GM12892 (cell line): Measurements from ENCODE around the gene ZNF324. TPM values are rescaled to one million over a fixed set of nuclear protein-coding genes. Genes with fewer than 3 reads are reported as not detected.
"Not testable (repeated sequence)": the region's sequence is repeated elsewhere in the genome, so short reads cannot be mapped to it uniquely, and the experiment has no call there.

ENCODE experiments used
- DNase-seq: peaks from one replicate; pipeline ENCODE4 v3.0.0; 2011; ENCODE audit not compliant: insufficient read length
- FAIRE-seq: peaks from 2 replicates; lab custom pipeline; 2011; peaks lifted over from hg19 to GRCh38; lab: Jason Lieb, UNC
- POLR2A ChIP-seq: IDR thresholded peaks from 2 replicates; pipeline ENCODE4 v1.6.1; 2011; ENCODE audit warnings: low read depth, low read length, control low read depth
- POLR2AphosphoS5 ChIP-seq: IDR thresholded peaks from 2 replicates; pipeline ENCODE4 v1.6.1; 2011; ENCODE audit warnings: low read depth, low read length, control low read depth
- TAF1 ChIP-seq: IDR thresholded peaks from 2 replicates; pipeline ENCODE4 v1.6.1; 2011; ENCODE audit warnings: low read depth, mild to moderate bottlenecking, control low read depth, low read length, borderline replicate concordance
- polyA plus RNA-seq: library from polyadenylated mRNA; unstranded; fragments of >200 nt; gene quantifications from one replicate; pipeline ENCODE4 v1.2.1, GENCODE V29; 2012; ENCODE audit warnings: missing spikeins, inconsistent platforms; ENCODE audit not compliant: missing spikeins

ZNF324 gene
- polyA plus RNA-seq, result 2.8 TPM

DNA sequence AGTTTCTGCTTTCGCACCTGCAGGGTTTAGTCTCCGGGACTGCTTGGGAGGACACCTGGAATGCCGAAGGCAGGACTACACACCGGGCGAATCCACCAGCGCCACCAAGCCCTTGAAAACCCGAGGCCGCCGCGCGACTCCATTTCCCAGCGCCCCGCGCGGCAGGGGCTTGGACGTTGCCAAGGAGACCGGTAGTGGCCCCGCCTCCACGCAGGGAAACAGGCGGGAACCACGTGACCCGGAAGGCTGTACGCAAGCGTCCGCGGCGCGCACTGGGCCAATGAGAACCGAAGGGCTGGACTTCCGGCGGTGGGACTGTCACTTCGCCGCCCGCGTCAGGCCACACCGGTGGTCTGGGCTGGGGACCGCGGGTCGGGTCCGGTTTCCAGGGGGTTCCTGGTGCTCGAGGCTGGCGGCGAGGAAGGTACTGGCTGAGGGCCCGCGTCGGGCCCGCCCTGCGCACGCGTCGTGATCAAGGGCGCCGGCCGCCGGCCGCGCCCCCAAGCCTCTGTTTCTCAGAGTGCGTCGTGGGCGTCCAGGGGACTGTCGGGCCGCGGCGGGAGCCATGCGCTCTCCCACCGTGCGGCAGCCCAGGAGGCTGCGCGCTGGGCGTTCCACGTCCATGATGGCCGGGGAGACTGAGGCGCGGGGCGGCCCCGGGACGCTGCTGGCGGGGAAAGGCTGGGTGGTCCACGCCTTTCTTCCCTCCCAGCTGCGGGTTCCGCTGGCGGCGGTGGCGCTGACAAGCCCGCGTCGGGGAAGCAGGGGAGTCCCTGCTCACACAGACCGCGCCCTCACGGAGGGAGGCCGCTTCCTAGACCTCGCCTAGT lies at the start of gene ZNF324:
Gene ZNF324, plus strand, starts transcription at position 321 of the 830 bp plus-strand sequence. CDS start 2,106 bp downstream, outside the sequence.
- peak; percentile 98 for DNase-seq
- TF ChIP-seq TAF1, result peak; percentile 55
- peak; percentile 84 for TF ChIP-seq POLR2A
- peak; percentile 74 for TF ChIP-seq POLR2AphosphoS5
- FAIRE-seq, result peak; percentile 97

DNA sequence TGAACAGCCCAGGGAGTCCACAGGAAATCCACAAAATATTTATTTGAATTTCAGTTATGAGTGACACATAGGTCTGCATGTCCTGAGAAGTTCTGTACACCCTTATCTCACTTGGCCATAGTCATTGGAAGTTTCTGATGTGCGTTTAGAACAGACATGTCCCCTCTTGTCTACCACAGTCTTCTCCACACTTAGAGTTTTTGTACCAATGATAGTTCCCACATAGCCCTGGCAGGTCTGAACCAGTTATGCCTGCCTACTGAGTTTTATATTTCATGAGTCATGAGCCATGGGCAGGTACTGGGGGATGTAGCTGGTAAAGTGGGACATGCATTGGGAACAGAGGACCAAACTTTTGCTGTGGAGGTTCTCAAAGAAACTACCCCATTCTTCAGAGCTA lies 38.3 kb upstream of the ZNF324 start:
- FAIRE-seq (no peak), DNase-seq (no peak)
- TF ChIP-seq POLR2AphosphoS5 (no peak), POLR2A (no peak), TAF1 (no peak)

GRCh38 chr19:58429745-58430144 lies 37.1 kb upstream of the ZNF324 start:
- no peak for DNase-seq
- FAIRE-seq, result no peak
- TF ChIP-seq POLR2A, result no peak
- no peak for TF ChIP-seq TAF1
- no peak for TF ChIP-seq POLR2AphosphoS5

DNA sequence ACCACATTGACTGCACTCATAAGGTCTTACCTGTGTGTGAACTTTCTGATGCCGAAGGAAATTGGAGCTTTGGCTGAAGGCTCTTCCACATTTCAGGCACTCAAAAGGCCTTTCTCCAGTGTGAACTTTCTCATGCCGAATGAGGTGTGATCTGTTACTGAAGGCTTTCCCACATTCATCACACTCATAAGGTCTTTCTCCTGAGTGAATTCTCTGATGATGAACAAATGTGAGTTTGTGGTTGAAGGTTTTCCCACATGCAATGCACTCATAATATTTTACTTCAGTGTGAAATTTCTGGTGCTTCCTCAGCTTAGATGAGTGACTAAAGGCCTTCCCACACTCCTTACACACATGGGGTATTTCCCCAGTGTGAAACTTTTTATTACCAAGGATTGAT lies 32.7 kb upstream of the ZNF324 start:
- DNase-seq (no peak), FAIRE-seq (no peak)
- TF ChIP-seq POLR2A (no peak), POLR2AphosphoS5 (no peak), TAF1 (no peak)

- FAIRE-seq (peak; percentile 97), DNase-seq (peak; percentile 90)
- TF ChIP-seq POLR2A (no peak), TAF1 (no peak), POLR2AphosphoS5 (no peak)
Measured at GRCh38 chr19:58439576-58440554, 27.0 kb upstream of the ZNF324 start, which contains the start of gene ZNF132. Gene ZNF132 (minus strand): TSS chr19:58440153. CDS start chr19:58439821, 332 bp downstream.

GRCh38 chr19:58440556-58440955 lies 26.3 kb upstream of the ZNF324 start:
- DNase-seq (no peak), FAIRE-seq (no peak)
- no peak for TF ChIP-seq TAF1
- no peak for TF ChIP-seq POLR2AphosphoS5
- TF ChIP-seq POLR2A, result no peak

DNA sequence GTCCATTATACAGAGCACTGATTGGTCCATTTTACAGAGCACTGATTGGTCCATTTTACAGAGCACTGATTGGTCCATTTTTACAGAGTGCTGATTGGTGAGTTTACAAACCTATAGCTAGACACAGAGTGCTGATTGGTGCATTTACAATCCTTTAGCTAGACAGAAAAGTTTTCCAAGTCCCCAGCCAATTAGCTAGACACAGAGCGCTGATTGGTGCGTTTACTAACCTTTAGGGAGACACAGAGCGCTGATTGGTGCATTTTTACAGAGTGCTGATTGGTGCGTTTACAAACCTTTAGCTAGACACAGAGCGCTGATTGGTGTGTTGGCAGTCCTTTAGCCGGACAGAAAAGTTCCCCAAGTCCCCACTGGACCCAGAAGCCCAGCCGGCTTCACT lies 23.9 kb upstream of the ZNF324 start:
- not testable (repeated sequence) for FAIRE-seq, DNase-seq

DNA sequence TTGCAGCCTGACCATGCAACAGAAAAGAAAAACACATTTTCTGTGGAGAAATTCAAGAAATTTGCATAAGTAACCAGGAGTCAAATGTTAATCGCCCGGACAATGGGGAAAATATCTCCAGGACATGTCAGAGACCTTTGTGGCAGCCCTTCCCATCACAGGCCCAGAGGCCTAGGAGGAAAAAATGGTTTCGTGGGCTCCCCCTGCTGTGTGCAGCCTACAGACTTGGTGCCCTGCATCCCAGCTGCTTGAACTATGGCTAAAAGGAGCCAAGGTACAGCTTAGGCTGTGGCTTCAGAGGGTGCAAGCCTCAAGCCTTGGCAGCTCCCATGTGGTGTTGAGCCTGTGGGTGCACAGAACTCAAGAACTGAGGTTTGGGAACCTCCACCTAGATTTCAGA lies 18.0 kb upstream of the ZNF324 start:
- FAIRE-seq, DNase-seq: not testable (repeated sequence)

GRCh38 chr19:58449980-58450379 lies 16.9 kb upstream of the ZNF324 start:
- FAIRE-seq, DNase-seq: not testable (repeated sequence)

DNA sequence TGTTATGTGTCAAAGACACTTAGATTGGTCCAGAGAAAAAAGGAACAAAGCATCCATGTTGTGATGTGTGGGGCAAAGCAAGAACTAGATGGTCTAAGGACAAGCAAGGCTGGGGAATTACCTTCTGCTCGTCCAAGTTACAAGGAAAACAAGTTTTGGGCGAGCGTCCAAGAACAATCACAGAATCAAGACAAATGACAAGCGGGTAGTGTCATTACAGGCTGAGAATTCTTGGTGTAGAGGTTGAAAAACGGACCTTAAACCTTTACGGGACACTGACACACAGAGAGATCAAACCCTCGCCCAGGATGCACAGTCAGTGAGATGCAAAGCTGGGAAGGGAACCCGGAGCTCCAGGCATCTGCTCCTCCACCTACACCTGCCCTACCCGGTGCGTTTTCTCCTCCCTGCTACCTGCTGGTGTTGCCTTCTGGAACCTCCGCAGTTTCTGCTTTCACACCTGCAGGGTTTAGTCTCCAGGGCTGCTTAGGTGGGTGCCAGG lies 16.0 kb upstream of the ZNF324 start:
- FAIRE-seq (no peak), DNase-seq (no peak)
- no peak for TF ChIP-seq TAF1
- no peak for TF ChIP-seq POLR2AphosphoS5
- TF ChIP-seq POLR2A, result no peak

DNA sequence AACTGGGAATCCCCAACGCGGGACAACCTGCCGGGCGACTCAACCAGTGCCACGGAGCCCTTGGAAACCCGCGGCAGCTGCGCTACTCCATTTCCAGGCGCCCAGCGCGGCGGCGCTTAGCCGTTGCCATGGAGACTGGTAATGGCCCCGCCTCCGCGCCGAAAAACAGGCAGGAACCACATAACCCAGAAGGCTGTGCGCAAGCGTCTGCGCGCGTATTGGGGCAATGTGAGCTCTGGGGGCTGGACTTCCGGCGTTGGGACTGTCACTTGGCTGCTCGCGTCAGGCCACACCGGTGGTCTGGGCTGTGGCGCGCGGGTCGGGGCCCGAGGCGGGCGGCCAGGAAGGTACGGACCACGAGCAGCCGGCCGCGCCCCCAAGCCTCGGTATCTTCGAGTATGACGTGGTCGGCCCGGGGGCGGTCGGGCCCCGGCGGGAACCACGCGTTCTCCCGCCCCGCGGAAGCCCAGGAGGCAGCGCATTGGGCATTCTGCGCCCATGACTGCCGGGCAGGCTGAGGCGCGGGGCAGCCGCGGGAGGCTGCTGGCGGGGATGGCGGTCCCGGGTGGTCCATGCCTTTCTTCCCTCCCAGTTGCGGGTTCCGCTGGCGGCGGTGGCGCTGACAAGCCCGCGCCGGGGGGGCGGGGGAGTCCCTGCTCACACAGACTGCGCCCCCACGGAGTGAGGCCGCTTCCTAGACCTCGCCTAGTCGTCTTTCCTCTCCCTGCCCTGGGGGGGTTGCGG lies 15.3 kb upstream of the ZNF324 start, which contains the start of gene ZNF324B:
Gene ZNF324B, plus strand, starts transcription at position 265 of the 744 bp plus-strand sequence. CDS start 2,080 bp downstream, outside the sequence.
- FAIRE-seq (peak; percentile 89), DNase-seq (peak; percentile 98)
- peak; percentile 45; the same call in 1 of the 2 replicates for TF ChIP-seq POLR2AphosphoS5
- peak; percentile 66; the same call in 1 of the 2 replicates for TF ChIP-seq POLR2A
- 0 out of 2 replicates have a peak, but pooled peaks have one; percentile 19 for TF ChIP-seq TAF1
